Stimulated activated CD8-positive, alpha-beta memory T cell treated with anti-CD3 and anti-CD28 coated beads, Interleukin-7, amount 100 ng/mL, for 48 hours (primary cell): ENCODE data around the gene NRXN3.
"Not testable (repeated sequence)": the region's sequence is repeated elsewhere in the genome, so short reads cannot be mapped to it uniquely, and the experiment has no call there.

ENCODE experiments used
- DNase-seq, 2 donors: peaks; one replicate each; pipeline ENCODE4 v3.0.0-alpha.2; 2020; ENCODE audit warnings: low read depth in 1 of 2; ENCODE audit errors: extremely low read depth in 1 of 2

The NRXN3 gene

GRCh38 chr14:78398216-78398615 lies 228.0 kb downstream of the NRXN3 start:
- no peak for DNase-seq

DNA sequence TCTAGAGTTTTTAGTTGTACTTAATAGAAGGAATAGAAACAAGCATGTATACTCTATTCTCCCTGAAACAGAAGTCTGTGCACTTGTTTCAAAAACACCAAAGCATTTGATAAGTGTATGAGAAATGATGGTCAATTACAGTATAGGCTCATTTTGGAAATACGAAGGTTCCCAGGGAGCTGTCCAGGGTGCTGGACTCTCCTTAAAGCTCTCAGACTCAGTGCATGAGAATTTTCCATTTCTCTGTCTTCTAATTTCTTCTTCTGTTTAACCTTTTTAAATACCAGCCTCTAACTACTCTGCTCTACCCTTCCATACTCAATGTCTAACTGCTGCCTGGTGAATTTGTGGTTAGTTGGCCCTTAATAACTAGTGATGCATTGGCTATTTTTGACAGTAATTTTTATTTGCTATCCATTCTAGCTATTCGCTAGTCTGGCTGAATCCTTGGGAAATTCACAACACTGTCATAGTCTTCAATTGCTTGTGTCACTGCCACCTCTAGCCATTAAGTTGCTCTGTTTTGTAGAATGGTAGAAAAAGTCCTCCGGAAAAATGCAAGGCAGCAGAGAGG lies 229.2 kb downstream of the NRXN3 start:
- DNase-seq: no peak

DNA sequence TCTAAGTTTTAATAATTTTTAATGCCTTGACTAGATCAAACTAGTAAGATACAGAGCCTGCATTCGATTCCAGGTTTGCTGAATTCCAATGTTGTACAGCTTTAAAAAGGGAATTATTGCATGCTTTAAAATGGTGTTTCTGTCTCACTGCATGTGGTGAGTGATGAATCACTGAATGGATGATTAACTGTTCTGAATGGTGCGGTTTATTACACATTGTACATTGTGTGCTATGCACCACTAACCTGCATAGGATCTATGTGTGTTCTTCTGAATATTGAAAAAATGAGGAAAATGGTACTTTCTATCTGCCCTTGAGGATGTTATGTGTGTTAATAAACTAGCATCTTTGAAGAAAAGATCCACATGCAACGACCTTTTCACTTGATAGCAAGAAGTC lies 231.7 kb downstream of the NRXN3 start:
- DNase-seq: no peak

GRCh38 chr14:78403278-78403815 lies 233.2 kb downstream of the NRXN3 start:
- DNase-seq: no peak

DNA sequence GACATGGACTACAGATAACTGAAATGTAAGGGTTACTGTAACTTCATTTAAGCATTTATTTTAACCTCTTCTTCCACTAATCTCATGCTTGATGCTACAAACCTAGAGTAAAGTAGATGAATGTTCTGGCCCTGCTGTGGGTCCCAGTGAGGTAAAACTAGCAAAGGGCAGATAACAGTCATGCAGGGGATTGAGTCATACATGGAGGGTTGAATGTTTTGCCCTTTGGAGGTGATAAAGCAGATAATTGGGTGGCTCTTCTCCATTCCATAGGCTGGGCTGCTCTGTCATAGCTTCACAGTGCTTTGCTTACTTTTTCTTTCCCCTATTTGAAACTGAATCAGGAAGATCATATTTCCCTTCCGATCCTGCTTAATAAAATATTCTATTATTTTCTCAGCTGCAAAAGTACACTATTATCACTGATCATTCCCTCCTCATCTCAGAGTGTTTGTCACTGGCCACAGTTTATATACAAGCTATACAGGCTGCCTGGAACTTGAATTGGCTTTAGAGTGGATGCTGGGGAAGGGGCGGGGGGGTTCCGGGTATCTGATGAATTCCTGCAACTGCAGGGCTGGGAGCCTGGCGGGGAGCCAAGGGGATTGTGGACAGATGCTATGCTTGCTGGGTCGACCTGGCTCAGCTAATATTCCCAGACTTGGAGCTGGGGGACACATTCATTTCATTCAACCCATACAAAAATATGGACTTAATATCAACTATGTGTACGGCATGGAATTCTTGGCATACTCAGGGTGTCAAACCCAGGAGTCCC lies 235.1 kb downstream of the NRXN3 start:
- DNase-seq: no peak

DNA sequence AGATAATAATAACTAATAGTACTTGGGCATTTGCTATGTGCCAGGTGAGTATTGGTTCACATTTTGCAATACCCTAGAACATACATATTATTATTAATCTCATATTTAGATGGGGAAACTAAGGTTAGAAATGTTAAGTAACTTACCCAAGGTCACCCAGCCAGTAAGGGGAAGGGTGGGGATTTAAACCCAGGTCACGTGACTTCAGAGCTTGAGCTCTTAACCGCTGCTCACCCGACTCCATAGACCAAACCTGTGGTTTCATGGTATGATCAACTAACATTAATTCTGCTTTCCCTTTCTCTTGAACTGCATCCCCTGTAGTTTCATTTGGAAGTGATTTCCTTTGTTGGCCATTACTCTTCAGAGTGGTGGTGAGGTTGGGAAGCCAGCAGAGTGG lies 242.3 kb downstream of the NRXN3 start:
- DNase-seq: no peak

GRCh38 chr14:78414172-78414571 lies 244.0 kb downstream of the NRXN3 start:
- no peak for DNase-seq

- DNase-seq: no peak
These were observed 247.4 kb downstream of the NRXN3 start for GRCh38 chr14:78417532-78417931.

DNA sequence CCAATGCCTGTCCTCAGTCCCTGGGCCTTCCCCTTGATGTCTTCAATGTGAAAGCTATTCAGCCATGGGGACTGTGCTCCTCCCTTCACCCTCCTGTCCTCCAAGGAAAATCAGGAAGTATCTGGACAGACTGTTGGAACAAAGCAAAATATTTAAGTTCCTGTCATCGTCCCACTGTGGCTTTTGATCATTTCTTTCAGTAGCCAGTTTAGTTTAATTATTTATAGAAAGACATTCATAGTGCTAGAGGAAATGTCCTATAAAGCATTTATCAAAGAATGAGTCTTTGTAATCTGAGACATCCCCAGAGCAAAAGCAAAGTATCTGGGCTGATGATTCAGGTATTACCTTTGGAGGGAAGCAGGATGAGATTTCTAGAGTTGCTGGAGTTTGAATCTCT lies 254.1 kb downstream of the NRXN3 start:
- DNase-seq: no peak

GRCh38 chr14:78425330-78425729 lies 255.2 kb downstream of the NRXN3 start:
- no peak for DNase-seq

DNA sequence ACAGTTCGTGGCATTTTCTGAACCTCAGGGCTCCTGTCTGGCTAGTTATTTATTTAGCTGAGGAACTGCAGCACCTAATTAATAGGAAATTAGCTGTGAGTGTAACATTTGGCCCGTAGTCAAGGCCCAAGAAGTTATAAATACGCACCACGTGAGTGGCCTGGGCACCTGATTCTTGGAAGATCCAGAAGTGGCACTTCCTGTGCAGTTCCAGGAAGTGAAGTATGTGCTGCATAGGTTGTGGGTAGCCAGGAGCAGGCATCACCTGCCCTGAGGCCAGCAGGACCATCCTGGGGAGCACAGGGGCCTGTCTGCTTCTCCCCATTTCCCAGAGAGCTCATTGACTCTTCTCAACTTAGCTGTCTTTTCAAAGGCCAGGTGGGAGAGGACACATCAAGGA lies 255.6 kb downstream of the NRXN3 start:
- DNase-seq: no peak

DNA sequence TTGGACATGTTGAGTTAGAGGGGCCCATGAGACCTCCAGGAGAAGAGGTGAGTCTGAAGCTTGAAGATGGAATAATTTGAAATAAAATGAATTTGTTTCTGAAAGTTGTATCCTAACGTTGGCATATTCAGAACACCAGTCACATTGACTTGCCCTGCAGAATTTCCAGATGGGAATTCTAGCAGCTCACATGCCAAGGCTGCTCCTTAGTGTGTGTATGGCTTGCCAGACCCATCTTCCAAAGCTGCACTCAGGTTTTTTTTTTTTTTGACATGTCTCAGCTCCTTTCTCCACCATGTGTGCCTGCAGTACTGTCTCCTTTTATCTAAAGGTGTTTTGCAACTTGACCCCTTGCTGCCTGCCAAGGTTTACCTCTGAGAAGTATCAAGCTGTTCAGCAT lies 261.9 kb downstream of the NRXN3 start:
- no peak for DNase-seq

- DNase-seq: not testable (repeated sequence)
These were observed 267.3 kb downstream of the NRXN3 start for GRCh38 chr14:78437448-78437847.

DNA sequence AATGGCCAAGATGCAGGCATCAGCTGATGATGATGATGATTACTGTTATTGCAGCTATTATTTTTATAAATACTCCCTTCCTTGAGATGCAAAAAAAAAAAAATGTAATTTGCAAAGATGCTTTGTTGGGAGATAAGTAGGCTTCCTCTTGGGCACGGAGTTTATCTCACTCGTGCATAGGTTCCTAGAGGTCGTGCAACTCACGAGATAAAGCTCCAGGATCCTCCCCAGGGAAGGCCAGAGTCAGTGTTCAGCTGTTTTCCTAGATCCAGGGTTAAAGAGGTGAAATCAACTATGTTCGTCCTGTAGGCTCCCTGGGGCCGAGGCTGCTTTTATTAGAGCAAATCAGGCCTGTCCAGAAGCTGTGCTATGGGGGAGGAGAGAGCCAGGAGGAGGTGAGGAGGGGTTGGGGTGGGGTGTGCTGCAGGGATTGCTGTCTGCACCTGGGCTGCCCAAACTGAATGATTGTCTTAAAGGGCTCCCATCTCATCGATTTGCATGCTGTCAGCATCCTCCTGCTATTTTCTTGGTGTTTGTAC lies 270.3 kb downstream of the NRXN3 start:
- no peak for DNase-seq

DNA sequence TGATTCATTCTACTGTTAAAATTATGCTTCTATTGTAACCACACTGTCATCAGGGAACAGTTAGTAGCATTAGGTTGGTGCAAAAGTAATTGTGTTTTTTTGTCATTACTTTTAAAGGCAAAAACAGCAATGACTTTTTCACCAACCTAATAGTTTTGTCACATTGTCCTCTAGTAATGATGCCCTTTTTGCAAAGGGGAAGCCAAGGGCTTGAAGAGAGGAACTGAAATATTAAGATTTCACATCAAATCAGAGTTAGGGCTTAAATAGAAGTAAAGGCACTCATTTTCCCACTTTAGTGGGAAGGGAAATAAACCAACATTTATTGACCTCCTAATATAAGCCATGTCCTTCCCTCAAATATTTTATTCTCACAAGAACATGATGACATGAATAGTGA lies 273.7 kb downstream of the NRXN3 start:
- no peak for DNase-seq

DNA sequence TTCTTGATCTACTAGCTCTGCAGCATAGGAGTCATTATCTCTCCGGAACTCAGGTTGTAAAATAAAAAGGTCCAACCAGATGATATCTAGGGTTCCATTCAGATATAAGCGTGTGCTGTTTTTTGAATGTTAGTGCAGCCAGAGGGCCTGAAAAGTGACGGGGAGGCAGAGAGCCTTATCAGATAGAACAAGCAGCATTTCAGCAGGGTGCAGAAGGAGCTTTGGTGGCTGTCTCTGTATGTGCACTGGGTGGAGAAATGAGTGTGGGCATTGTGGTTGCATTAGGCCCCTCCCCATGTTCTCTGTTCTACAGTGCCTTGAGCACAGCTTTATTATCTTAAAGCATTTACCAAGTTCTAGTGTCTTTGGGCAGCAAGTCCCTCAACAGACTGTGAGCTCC lies 275.1 kb downstream of the NRXN3 start:
- no peak for DNase-seq

DNA sequence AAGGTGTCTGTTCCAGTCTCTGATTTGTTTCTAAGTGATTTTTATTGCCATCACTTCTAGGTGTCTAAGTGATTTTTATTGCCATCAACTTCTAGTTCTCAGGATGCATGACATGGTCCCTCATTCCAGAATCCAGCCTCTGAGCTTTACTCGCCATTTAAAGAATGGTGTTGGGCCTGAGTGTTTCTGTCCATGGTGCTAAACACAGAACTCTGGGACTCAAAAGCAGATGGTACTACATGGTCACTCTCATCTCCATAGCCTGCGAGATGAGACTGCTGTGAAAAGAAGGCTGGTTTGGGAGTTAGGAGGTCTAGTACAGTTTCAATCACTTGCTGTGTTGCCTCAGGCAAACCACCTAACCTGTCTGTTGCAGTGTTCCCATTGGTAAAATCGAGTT lies 276.6 kb downstream of the NRXN3 start:
- DNase-seq: no peak

DNA sequence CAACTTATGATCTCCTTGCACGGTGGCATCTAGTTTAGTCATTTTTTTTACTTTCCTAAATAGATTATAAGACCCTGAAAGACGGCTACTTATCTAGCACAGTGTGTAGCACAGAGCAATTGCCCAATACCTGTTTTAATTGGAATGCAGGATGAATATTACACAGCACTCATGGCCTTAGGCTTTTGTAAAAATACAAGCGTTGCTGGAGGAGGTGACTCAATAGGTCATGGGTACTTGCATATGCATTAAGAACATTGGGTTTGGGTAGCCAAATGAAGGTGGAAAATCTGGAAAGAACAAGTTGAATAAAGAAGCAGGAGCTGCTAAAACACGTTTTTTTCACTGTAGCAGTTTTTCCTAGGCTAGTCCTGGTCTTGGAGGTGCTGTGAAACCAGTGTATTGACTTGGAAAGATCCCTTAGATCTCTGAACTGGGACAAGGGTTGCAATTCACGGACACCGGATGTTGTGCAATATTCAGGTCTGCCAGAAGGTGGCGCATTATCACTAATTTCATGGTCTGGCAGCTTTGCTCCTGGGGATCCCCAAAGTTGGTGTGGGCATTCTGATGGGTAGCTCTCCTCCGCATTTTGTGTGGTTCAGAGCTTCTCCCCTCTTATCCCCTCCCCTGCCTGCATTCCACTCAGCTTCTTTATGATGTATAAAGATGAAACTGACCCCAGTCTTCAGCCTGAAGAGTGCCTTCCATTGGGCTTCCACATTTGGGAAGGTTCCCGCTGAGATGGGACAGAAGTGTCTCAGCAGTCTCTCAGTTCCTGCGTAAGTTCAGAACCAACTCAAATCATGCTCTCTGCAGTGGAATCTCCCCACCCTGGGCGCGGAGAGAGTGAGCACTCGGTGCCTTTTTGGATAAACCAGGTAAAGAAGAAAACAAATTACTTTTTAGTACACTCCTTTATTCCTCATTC lies 278.3 kb downstream of the NRXN3 start:
- DNase-seq: peak in 1 of 2 donors; percentile 4

DNA sequence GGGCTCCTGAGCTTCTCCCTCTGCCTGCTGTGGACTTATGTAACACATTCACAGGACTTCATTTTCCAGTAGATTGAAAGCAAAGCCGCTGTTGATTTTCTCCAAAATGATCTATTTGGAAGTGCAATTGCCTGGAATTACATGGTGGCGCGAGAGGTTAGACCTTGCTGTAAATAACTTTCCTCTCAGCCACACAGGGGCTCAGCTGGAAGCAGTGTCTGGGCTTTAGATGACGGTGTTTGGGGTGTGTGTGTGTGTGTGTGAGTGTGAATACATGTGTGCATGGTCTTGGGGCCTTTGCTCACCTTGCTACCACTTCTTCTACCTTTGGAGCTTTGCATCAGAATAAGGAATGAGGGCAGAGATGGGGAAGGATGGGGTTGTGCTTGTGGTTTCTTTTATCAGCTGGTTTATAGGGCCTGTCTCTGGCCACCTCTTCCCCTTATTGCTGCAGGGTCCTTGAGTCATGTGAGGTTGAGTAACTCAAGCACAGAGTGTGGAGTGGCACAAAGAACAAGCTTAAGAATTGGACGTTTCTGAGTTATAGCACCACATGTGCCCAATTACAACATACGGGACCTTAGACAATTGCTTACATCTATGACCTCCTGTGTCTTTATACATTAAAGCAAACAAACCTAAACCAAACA lies 280.6 kb downstream of the NRXN3 start:
- no peak for DNase-seq

GRCh38 chr14:78451319-78451695 lies 281.1 kb downstream of the NRXN3 start:
- DNase-seq: no peak
